OCI-LY7 (cell line): Measurements from ENCODE around the gene DEAF1. TPM values are rescaled to one million over a fixed set of nuclear protein-coding genes. Genes with fewer than 3 reads are reported as not detected.

Experiments used
- BruUV-seq: library from RNA; stranded (reverse); fragments of 400-500 nt; replicated peaks from 2 replicates; lab custom pipeline; 2021; lab: Mats Ljungman, UMichigan
- CTCF ChIA-PET: fragments of 300-600 bp; sonication (Branson Sonifier 250); formaldehyde crosslinking; loops from one replicate; lab custom pipeline; 2022; ENCODE audit warnings: antibody characterized with exemption; ENCODE audit not compliant: unreplicated experiment; lab: Charles Lee
- POLR2A ChIA-PET: fragments of 300-600 bp; sonication (Branson Sonifier 250); formaldehyde crosslinking; loops from one replicate; lab custom pipeline; 2022; ENCODE audit warnings: antibody characterized with exemption; lab: Charles Lee
- DNase-seq: peaks from one replicate; pipeline ENCODE4 v3.0.0-alpha.2; 2015; ENCODE audit warnings: low spot score
- H2AFZ ChIP-seq: fragments of 200-600 bp; sonication (generic), shearing (Covaris generic); 2 replicates; pipeline ENCODE4 v1.6.1; 2014; ENCODE audit warnings: mild to moderate bottlenecking, antibody characterized with exemption, low read length, moderate library complexity
- H3K27ac ChIP-seq: fragments of 200-600 bp; sonication (generic); 2 replicates; pipeline ENCODE4 v1.5.1; 2014; ENCODE audit warnings: mixed run types, low read depth, mild to moderate bottlenecking, moderate library complexity, low read length, inconsistent platforms; ENCODE audit not compliant: poor library complexity, severe bottlenecking
- H3K36me3 ChIP-seq: fragments of 200-600 bp; sonication (generic); 2 replicates; pipeline ENCODE4 v1.6.1; 2014; ENCODE audit warnings: mild to moderate bottlenecking, antibody characterized with exemption, low read length, moderate library complexity, mixed read lengths; ENCODE audit not compliant: insufficient read depth
- H3K4me1 ChIP-seq: fragments of 200-600 bp; sonication (generic); 2 replicates; pipeline ENCODE4 v1.5.1; 2014; ENCODE audit warnings: mild to moderate bottlenecking, low read length; ENCODE audit not compliant: insufficient read depth, poor library complexity, severe bottlenecking
- H3K4me2 ChIP-seq: fragments of 200-600 bp; sonication (generic); 2 replicates; pipeline ENCODE4 v1.6.1; 2014; ENCODE audit warnings: mild to moderate bottlenecking, low read length
- H3K4me3 ChIP-seq: fragments of 200-600 bp; sonication (generic); 2 replicates; pipeline ENCODE4 v1.5.1; 2014; ENCODE audit warnings: mild to moderate bottlenecking, low read depth, low read length; ENCODE audit not compliant: poor library complexity, severe bottlenecking
- H3K79me2 ChIP-seq: fragments of 200-600 bp; sonication (generic); 2 replicates; pipeline ENCODE4 v1.6.1; 2016; ENCODE audit warnings: low read depth, mild to moderate bottlenecking, low read length, moderate library complexity, mixed read lengths; ENCODE audit not compliant: insufficient read depth
- H3K9me2 ChIP-seq: fragments of 200-600 bp; sonication (generic); 2 replicates; pipeline ENCODE4 v1.6.1; 2016; ENCODE audit warnings: mild to moderate bottlenecking, low read length, mixed read lengths; ENCODE audit not compliant: insufficient read depth
- H3K9me3 ChIP-seq: fragments of 200-600 bp; sonication (generic); 2 replicates; pipeline ENCODE4 v1.6.1; 2014; ENCODE audit warnings: mild to moderate bottlenecking, mixed run types, low read length, mixed read lengths
- H4K20me1 ChIP-seq: fragments of 200-600 bp; sonication (generic); 2 replicates; pipeline ENCODE4 v1.6.1; 2014; ENCODE audit warnings: mild to moderate bottlenecking, antibody characterized with exemption, low read length, moderate library complexity, mixed read lengths; ENCODE audit not compliant: insufficient read depth
- EZH2phosphoT487 ChIP-seq: fragments of 200-600 bp; sonication (generic); IDR thresholded peaks from 2 replicates; pipeline ENCODE4 v1.6.1; 2018; ENCODE audit warnings: low read depth, borderline replicate concordance, mild to moderate bottlenecking, mixed run types, antibody characterized with exemption, low read length, moderate library complexity, mixed read lengths
- intact Hi-C: fragments of 100-400 bp; cut with micrococcal nuclease; formaldehyde crosslinking; loops from one replicate; pipeline ENCODE4 v1.10.0; 2022; ENCODE audit not compliant: unreplicated experiment
- total RNA-seq, 2 experiments: library from RNA; depleted of rRNA in 1 of 2; stranded (reverse); fragments of >200 nt in 1 of 2; shearing (Covaris generic) in 1 of 2; gene quantifications; 2 replicates each; pipeline ENCODE4 v1.2.3, GENCODE V29; 2014 to 2022
- TF ChIP-seq, protein P1 (sequence below): fragments of 200-600 bp; sonication (generic); conservative IDR thresholded peaks from 2 replicates; pipeline ENCODE4 v1.5.1; 2014; ENCODE audit warnings: mild to moderate bottlenecking, antibody characterized with exemption, low read length, moderate library complexity, mixed read lengths

The DEAF1 gene
- total RNA-seq, 2 experiments from 2014 or later, result 42.7 to 66.2 TPM

DNA sequence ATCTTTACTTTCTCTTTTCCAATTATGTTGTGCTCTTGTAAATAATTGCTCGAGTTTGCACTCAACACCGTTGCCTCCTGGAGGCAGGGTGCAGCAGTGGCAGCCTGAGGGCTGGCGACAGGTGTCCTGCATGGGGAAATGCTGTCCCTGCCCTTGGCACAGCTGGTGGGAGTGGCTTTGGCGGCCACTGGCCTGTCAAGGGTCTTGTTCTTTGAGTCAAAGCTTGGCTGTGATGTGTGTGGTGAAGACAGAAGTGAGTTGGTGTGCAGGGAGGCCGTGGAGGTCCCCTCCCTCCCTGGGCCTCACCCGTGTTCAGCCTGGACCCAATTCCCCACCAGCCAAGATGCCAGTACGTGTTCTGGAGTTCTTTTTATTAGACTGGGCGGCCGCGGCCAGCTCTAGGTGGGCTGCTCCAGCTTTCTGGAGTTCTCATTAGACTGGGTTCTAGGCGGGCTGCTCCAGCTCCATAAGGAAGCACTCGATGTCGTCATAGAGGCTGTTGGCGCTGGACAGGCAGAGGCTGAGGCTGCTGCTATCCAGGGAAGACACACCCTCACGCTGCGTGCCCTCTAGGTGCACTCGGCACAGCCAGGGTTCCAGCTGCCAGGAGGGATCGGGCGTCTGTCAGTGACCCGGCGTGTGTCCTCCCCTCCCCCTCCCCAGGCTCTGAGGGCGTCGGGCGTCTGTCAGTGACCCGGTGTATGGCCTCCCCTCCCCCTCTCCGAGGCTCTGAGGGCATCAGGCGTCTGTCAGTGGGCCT, 82.6 kb downstream of the DEAF1 start:
- H3K79me2 ChIP-seq, result no peaks in the 10 kb centered on the region
- H3K4me3 ChIP-seq, result no peak overlapping the region
- DNase-seq, result peak; percentile 24
- peaks cover 19% of the 10 kb centered on the region for H3K4me1 ChIP-seq
- ChIA-PET POLR2A (no interaction called here), CTCF (no interaction called here)
- H3K27ac ChIP-seq, result no peak overlapping the region
- H3K9me3 ChIP-seq, result no peaks in the 10 kb centered on the region
- H4K20me1 ChIP-seq, result 0 out of 2 replicates have a peak, but pooled peaks cover 3% of the 10 kb centered on the region
- no peaks in the 10 kb centered on the region for H3K9me2 ChIP-seq
- no TSS peak for BruUV-seq
- H3K4me2 ChIP-seq, result no peak overlapping the region
- H2AFZ ChIP-seq, result no peak overlapping the region
- TF ChIP-seq EZH2phosphoT487, result no peak
- TF ChIP-seq, protein P1, sequence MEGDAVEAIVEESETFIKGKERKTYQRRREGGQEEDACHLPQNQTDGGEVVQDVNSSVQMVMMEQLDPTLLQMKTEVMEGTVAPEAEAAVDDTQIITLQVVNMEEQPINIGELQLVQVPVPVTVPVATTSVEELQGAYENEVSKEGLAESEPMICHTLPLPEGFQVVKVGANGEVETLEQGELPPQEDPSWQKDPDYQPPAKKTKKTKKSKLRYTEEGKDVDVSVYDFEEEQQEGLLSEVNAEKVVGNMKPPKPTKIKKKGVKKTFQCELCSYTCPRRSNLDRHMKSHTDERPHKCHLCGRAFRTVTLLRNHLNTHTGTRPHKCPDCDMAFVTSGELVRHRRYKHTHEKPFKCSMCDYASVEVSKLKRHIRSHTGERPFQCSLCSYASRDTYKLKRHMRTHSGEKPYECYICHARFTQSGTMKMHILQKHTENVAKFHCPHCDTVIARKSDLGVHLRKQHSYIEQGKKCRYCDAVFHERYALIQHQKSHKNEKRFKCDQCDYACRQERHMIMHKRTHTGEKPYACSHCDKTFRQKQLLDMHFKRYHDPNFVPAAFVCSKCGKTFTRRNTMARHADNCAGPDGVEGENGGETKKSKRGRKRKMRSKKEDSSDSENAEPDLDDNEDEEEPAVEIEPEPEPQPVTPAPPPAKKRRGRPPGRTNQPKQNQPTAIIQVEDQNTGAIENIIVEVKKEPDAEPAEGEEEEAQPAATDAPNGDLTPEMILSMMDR, result peak; percentile 41; the same call in 1 of the 2 replicates
- H3K36me3 ChIP-seq, result peaks cover 60% of the 10 kb centered on the region
- intact Hi-C loops, result no loop called here

DNA sequence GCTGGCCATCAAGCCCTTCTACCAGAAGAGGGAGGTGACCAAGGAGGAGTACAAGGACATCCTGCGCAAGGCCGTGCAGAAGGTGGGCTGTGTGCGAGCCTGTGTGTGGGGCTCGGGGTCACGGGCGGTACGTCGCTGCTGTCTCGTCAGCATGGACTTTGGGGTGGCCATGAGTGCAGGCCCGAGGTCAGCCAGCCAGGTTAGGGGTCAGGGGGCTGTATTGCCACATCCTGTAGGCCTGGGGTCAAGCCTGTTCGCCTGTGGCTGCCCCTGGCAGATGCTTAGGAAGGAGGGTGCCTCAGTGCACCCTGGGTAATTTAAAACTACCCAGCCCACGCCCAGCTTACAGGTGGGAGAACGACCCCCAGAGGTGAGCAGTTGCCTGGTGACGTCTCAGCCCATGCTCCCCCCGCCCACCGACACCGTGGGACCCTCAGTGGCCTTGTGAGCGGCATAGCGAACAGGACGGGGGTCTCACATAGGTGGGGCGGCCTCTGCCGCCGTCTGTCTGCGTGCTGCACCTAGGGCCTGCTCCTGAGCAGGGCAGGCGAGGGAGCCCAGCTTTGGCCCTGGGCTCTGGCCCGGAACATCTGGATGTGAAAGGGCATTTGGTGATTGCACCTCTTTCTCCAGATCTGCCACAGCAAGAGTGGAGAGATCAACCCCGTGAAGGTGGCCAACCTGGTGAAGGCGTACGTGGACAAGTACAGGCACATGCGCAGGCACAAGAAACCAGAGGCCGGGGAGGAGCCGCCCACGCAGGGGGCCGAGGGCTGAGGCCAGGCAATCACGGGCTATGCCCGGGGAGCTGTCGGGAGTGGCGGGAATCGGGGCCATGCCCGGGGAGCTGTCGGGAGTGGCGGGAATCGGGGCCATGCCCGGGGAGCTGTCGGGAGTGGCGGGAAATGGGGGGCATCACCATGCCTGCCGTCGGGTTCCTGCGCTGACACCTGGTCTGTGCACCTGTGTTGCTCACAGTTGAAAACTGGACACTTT, 83.7 kb downstream of the DEAF1 start:
- Histone ChIP-seq H3K79me2 (no peaks in the 10 kb centered on the region), H3K4me2 (no peak overlapping the region), H3K27ac (no peak overlapping the region), H3K9me3 (no peaks in the 10 kb centered on the region), H2AFZ (no peak overlapping the region), H3K36me3 (peaks cover 71% of the 10 kb centered on the region), H4K20me1 (0 out of 2 replicates have a peak, but pooled peaks cover 3% of the 10 kb centered on the region), H3K4me3 (no peak overlapping the region), H3K4me1 (peaks cover 12% of the 10 kb centered on the region), H3K9me2 (no peaks in the 10 kb centered on the region)
- POLR2A ChIA-PET, result interaction anchor here (0.6 kb wide), 1 partner anchor 125 kb away, joined by 3 read pairs; no protein-coding TSS in a partner anchor
- no peak for DNase-seq
- TF ChIP-seq EZH2phosphoT487, result no peak
- TF ChIP-seq, protein P1, result no peak
- TSS peak; percentile 49 for BruUV-seq
- intact Hi-C loops, result no loop called here
- CTCF ChIA-PET, result no interaction called here
